Tongue (tissue), 2 donors: ENCODE results near the gene HOXA11. TPM values are rescaled to one million over a fixed set of nuclear protein-coding genes. Genes with fewer than 3 reads are reported as not detected.

Experiments used
- DNase-seq: peaks from one replicate; pipeline ENCODE4 v3.0.0-alpha.2; 2015
- total RNA-seq: library from RNA; depleted of rRNA; stranded (reverse); fragments of >200 nt; gene quantifications from one replicate; pipeline ENCODE4 v1.2.3, GENCODE V29; 2014

The HOXA11 gene
- total RNA-seq, 1 donor from 2014 or later, result not detected

GRCh38 chr7:27158436-27159265, 26.4 kb downstream of the HOXA11 start:
- no peak for DNase-seq

GRCh38 chr7:27157702-27158431, 27.2 kb downstream of the HOXA11 start:
- no peak for DNase-seq

- DNase-seq, result no peak
These were observed 27.9 kb downstream of the HOXA11 start for GRCh38 chr7:27156916-27157701.

DNA sequence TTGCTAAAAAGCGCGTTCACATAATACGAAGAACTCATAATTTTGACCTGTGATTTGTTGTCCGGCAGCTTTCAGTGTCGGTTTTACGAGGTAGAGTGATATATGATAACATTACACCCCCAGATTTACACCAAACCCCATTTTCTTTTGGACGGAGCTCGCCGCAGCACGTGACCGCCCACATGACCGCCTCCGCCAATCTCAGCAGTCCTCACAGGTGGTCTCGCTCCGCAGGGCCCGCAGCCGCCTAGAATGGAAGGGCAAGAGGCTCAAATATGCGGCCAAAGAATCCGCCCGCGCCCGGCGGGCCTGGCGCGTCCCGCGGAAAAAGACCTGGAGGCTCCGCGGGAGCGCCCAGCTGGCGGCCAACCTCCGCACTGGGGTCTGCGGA, 28.5 kb downstream of the HOXA11 start, which contains the start of gene HOXA7:
TSS of gene HOXA7 (minus strand) at position 168 of the 391 bp plus-strand sequence. CDS start at position 38, 130 bp downstream.
- DNase-seq, result no peak

DNA sequence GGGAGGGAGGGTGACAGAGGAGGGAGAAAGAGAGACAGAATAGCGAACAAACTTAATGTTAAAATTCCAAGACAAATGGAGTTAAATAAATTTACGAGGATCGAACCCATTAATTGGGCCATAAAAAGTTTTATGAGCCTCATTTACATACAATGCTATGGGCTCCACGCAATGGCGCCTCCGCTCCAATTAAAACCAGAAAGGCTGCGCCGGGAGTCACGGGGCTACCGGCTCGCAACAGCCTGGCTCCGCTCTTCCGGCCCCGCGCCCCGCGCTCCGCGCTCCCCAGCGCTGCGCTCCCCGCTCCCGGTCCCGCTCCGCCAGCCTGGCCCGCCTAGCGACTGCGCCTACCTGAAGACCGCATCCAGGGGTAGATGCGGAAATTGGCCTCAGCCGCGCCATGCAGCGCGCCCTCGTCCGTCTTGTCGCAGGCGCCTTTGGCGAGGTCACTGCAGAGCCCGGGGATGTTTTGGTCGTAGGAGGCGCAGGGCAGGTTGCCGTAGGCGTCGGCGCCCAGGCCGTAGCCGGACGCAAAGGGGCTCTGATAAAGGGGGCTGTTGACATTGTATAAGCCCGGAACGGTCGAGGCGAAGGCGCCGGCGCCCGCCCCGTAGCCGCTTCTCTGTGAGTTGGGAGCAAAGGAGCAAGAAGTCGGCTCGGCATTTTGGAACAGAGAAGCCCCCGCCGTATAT, 29.1 kb downstream of the HOXA11 start:
- DNase-seq, result no peak

GRCh38 chr7:27154901-27155815, 29.9 kb downstream of the HOXA11 start:
- no peak for DNase-seq

DNA sequence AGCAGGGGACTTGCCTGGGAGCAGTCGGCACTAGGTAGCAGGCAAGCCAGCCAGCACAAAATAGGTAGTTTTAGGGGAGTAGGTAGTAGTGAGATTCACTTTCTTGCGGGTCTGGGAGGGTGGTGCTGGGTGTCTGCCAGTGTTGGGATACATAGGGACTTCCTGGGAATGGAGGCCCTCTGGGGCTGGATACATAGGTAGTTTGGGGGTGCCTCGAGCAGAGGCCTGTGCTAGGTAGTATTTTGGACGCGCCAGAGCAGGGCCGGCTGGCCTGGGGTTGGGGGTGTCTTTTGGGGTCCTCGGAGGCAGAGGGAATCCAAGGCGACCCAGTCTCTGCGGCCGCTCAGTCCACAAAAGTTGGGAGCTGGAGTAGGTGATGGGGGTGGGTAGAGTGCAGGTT, 30.7 kb downstream of the HOXA11 start:
- DNase-seq, result no peak

DNA sequence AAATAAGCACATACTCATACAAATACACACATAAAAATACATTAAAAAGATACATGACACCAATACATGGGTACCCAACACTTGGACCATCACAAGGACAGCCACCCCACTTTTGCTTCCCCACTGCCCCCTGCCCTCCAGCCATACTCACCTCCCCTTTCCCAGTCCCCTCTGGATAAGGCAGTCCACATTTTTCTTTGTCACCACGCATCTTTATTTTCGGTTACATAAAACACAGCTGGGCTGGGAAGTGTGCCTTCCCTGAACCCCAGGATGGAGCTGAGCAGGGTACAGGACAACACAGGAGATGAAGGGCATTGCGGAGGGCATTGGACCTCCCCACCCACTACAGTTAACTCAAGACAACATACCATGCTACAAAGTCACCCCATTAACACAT, 31.5 kb downstream of the HOXA11 start:
- no peak for DNase-seq

- DNase-seq, result no peak
These were observed 32.1 kb downstream of the HOXA11 start for GRCh38 chr7:27152816-27153442.

GRCh38 chr7:27151931-27152815, 32.9 kb downstream of the HOXA11 start, which contains the start of gene HOXA3:
TSS of gene HOXA3 (minus strand) at chr7:27152583. CDS start at chr7:27110640, 41,943 bp downstream.
- no peak for DNase-seq

GRCh38 chr7:27151341-27151930, 33.6 kb downstream of the HOXA11 start:
- no peak for DNase-seq

GRCh38 chr7:27150568-27151340, 34.3 kb downstream of the HOXA11 start:
- peak; percentile 85 for DNase-seq

DNA sequence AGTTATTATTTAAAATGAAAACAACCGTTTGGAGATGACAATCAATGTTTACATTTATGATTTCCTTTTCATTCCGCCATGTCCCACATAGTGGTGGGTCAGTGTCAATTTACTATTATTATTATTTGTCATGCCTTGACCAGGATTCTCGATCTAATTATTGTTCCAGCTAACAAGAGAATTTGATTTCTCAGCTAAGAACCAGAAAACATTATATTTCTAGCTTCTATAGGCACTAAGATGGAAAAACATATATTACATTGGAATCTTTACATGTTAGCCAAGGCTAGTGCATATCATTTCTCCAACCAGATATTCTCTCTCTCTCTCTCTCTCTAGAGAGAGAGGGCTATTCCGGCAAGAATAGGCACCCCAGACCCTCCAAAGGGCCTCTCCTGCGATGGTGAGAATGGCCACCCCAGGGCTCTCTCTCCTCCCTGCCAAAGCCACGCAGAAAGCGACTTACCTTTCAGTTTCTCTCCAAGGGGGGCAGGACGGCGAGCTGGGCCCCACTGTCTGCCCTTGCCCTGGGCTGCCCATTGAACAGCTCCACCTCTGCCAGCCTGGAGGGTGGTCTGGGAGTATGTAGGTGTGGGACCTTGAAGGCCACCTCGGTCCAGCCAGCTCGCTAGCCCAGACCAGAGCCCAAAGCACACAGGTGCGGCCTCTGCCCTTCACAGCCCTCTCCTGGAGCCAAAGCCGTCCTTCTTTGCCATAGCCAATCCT, 35.0 kb downstream of the HOXA11 start:
- DNase-seq, result no peak

GRCh38 chr7:27148756-27149641, 36.0 kb downstream of the HOXA11 start:
- DNase-seq, result no peak

- DNase-seq, result no peak
These were observed 36.8 kb downstream of the HOXA11 start for GRCh38 chr7:27148031-27148755.
